IMR-90 (cell line): ENCODE results near the gene MRPL50. TPM values are rescaled to one million over a fixed set of nuclear protein-coding genes. Genes with fewer than 3 reads are reported as not detected.

Experiments
- ATAC-seq: fragments of 200-7000 bp; cut with Tn5 transposase; 2 replicates; pipeline ENCODE4 v1.9.1; 2020; ENCODE audit warnings: low read depth, mild to moderate bottlenecking, moderate library complexity
- BruUV-seq: library from RNA; stranded (reverse); fragments of 400-500 nt; replicated peaks from 2 replicates; lab custom pipeline; 2021; lab: Mats Ljungman, UMichigan
- CTCF ChIA-PET: fragments of 300-600 bp; formaldehyde crosslinking; extraction: SDS; loops from one replicate; lab custom pipeline; 2021; ENCODE audit warnings: antibody characterized with exemption; lab: Yijun Ruan, JAX
- POLR2A ChIA-PET: fragments of 300-600 bp; sonication (Branson Sonifier 250); formaldehyde crosslinking; loops from one replicate; lab custom pipeline; 2022; ENCODE audit warnings: antibody characterized with exemption; ENCODE audit not compliant: unreplicated experiment; lab: Charles Lee
- DNase-seq: peaks from one replicate; pipeline ENCODE4 v3.0.0; 2013
- H2AFZ ChIP-seq: replicated peaks from 2 replicates; pipeline ENCODE3; 2013; ENCODE audit warnings: low read length, mild to moderate bottlenecking; ENCODE audit not compliant: poor library complexity
- H2AK5ac ChIP-seq: 2 replicates; pipeline ENCODE4 v1.6.1; 2013; ENCODE audit warnings: low read depth, low read length, inconsistent platforms
- H2AK9ac ChIP-seq: replicated peaks from 2 replicates; pipeline ENCODE3; 2013; ENCODE audit warnings: mild to moderate bottlenecking, low read depth, low read length, moderate library complexity; ENCODE audit not compliant: poor library complexity
- H2BK120ac ChIP-seq: 2 replicates; pipeline ENCODE4 v1.6.1; 2013; ENCODE audit warnings: low read depth, low read length, inconsistent platforms
- H2BK15ac ChIP-seq: 3 replicates; pipeline ENCODE4 v1.6.1; 2013; ENCODE audit warnings: low read depth, low read length, inconsistent platforms
- H2BK20ac ChIP-seq: 2 replicates; pipeline ENCODE4 v1.6.1; 2013; ENCODE audit warnings: low read depth, mild to moderate bottlenecking, inconsistent platforms, low read length, moderate library complexity
- H2BK5ac ChIP-seq: 2 replicates; pipeline ENCODE4 v1.6.1; 2013; ENCODE audit warnings: mild to moderate bottlenecking, low read depth, low read length, inconsistent platforms; ENCODE audit not compliant: poor library complexity, severe bottlenecking
- H3K14ac ChIP-seq: replicated peaks from 2 replicates; pipeline ENCODE4 v1.6.1; 2013; ENCODE audit warnings: low read depth, low read length, inconsistent platforms
- H3K18ac ChIP-seq: 2 replicates; pipeline ENCODE4 v1.6.1; 2013; ENCODE audit warnings: low read depth, low read length, control low read depth
- H3K23ac ChIP-seq: 2 replicates; pipeline ENCODE4 v1.6.1; 2013; ENCODE audit warnings: low read depth, low read length, inconsistent platforms
- H3K27ac ChIP-seq: 2 replicates; pipeline ENCODE4 v1.5.1; 2013; ENCODE audit warnings: mild to moderate bottlenecking, control low read depth, low read length; ENCODE audit not compliant: insufficient read depth
- H3K27me3 ChIP-seq: 2 replicates; pipeline ENCODE4 v1.6.1; 2013; ENCODE audit warnings: low read length; ENCODE audit not compliant: control insufficient read depth, insufficient read depth
- H3K36me3 ChIP-seq: 2 replicates; pipeline ENCODE4 v1.6.1; 2013; ENCODE audit warnings: low read length, mixed read lengths; ENCODE audit not compliant: control insufficient read depth, insufficient read depth
- H3K4ac ChIP-seq: 2 replicates; pipeline ENCODE4 v1.6.1; 2013; ENCODE audit warnings: low read depth, low read length, inconsistent platforms
- H3K4me1 ChIP-seq: 2 replicates; pipeline ENCODE4 v1.6.1; 2013; ENCODE audit warnings: low read length, mixed read lengths; ENCODE audit not compliant: control insufficient read depth, insufficient read depth
- H3K4me2 ChIP-seq: 2 replicates; pipeline ENCODE4 v1.6.1; 2013; ENCODE audit warnings: low read depth, mild to moderate bottlenecking, control low read depth, low read length, moderate library complexity
- H3K4me3 ChIP-seq: 2 replicates; pipeline ENCODE4 v1.5.1; 2013; ENCODE audit warnings: low read depth, mild to moderate bottlenecking, control low read depth, low read length, moderate library complexity; ENCODE audit not compliant: insufficient read depth
- H3K56ac ChIP-seq: 2 replicates; pipeline ENCODE4 v1.6.1; 2013; ENCODE audit warnings: low read length, inconsistent platforms; ENCODE audit not compliant: insufficient read depth; ENCODE audit errors: extremely low read depth
- H3K79me1 ChIP-seq, 2 experiments: 2 replicates each; pipeline ENCODE4 v1.6.1; 2013; ENCODE audit warnings: low read length in 2 of 2, inconsistent platforms in 1 of 2, low read depth in 1 of 2
- H3K9ac ChIP-seq: 2 replicates; pipeline ENCODE4 v1.6.1; 2013; ENCODE audit warnings: low read depth, low read length, control low read depth
- H3K9me1 ChIP-seq: 2 replicates; pipeline ENCODE4 v1.6.1; 2013; ENCODE audit warnings: low read length, inconsistent platforms; ENCODE audit not compliant: insufficient read depth
- H3K9me3 ChIP-seq: 2 replicates; pipeline ENCODE4 v1.6.1; 2013; ENCODE audit warnings: low read length; ENCODE audit not compliant: control insufficient read depth, insufficient read depth
- H4K20me1 ChIP-seq: 2 replicates; pipeline ENCODE4 v1.6.1; 2013; ENCODE audit warnings: low read length, inconsistent platforms; ENCODE audit not compliant: insufficient read depth
- H4K5ac ChIP-seq: 2 replicates; pipeline ENCODE4 v1.6.1; 2013; ENCODE audit warnings: mild to moderate bottlenecking, low read depth, low read length, control low read depth
- H4K8ac ChIP-seq, 2 experiments: 2 replicates each; pipeline ENCODE4 v1.6.1; 2013; ENCODE audit warnings: low read depth in 2 of 2, low read length in 2 of 2, control low read depth in 1 of 2, inconsistent platforms in 1 of 2
- H4K91ac ChIP-seq: 2 replicates; pipeline ENCODE4 v1.6.1; 2013; ENCODE audit warnings: low read depth, low read length, inconsistent platforms; ENCODE audit not compliant: insufficient read depth
- BHLHE40 ChIP-seq: fragments of 150-350 bp; IDR thresholded peaks from 2 replicates; pipeline ENCODE4 v1.6.1; 2016; ENCODE audit warnings: mild to moderate bottlenecking, low read depth, low read length
- CEBPB ChIP-seq: IDR thresholded peaks from 2 replicates; pipeline ENCODE4 v1.6.1; 2012; ENCODE audit warnings: low read depth, low read length, improper control_type of control experiment
- CHD1 ChIP-seq: IDR thresholded peaks from 2 replicates; pipeline ENCODE4 v1.6.1; 2012; ENCODE audit warnings: low read depth, low read length, improper control_type of control experiment
- CTCF ChIP-seq: conservative IDR thresholded peaks from 2 replicates; pipeline ENCODE4 v1.5.1; 2012; ENCODE audit warnings: mild to moderate bottlenecking, low read depth, low read length, improper control_type of control experiment
- ELK1 ChIP-seq: fragments of 150-350 bp; IDR thresholded peaks from 2 replicates; pipeline ENCODE4 v1.6.1; 2016; ENCODE audit warnings: low read depth, mild to moderate bottlenecking, low read length, moderate library complexity, borderline replicate concordance
- FOS ChIP-seq: fragments of 150-350 bp; IDR thresholded peaks from 2 replicates; pipeline ENCODE4 v1.6.1; 2016; ENCODE audit warnings: low read depth, low read length
- MAFK ChIP-seq: IDR thresholded peaks from 2 replicates; pipeline ENCODE4 v1.6.1; 2012; ENCODE audit warnings: low read depth, low read length, improper control_type of control experiment
- MAZ ChIP-seq: IDR thresholded peaks from 2 replicates; pipeline ENCODE4 v1.6.1; 2012; ENCODE audit warnings: low read depth, mild to moderate bottlenecking, low read length, improper control_type of control experiment, moderate library complexity, borderline replicate concordance
- MXI1 ChIP-seq: IDR thresholded peaks from 2 replicates; pipeline ENCODE4 v1.6.1; 2012; ENCODE audit warnings: low read depth, mild to moderate bottlenecking, low read length, moderate library complexity, borderline replicate concordance
- NFE2L2 ChIP-seq: fragments of 150-350 bp; IDR thresholded peaks from 2 replicates; pipeline ENCODE4 v1.6.1; 2016; ENCODE audit warnings: low read depth, mild to moderate bottlenecking, low read length
- POLR2A ChIP-seq: IDR thresholded peaks from 2 replicates; pipeline ENCODE4 v1.6.1; 2012; ENCODE audit warnings: mild to moderate bottlenecking, low read depth, low read length
- RAD21 ChIP-seq: IDR thresholded peaks from 2 replicates; pipeline ENCODE4 v1.6.1; 2012; ENCODE audit warnings: low read length, improper control_type of control experiment
- RCOR1 ChIP-seq: IDR thresholded peaks from 2 replicates; pipeline ENCODE4 v1.6.1; 2012; ENCODE audit warnings: mild to moderate bottlenecking, low read length, improper control_type of control experiment; ENCODE audit not compliant: insufficient replicate concordance
- RFX5 ChIP-seq: IDR thresholded peaks from 2 replicates; pipeline ENCODE4 v1.8.0; 2012; ENCODE audit warnings: low read depth, mild to moderate bottlenecking, low read length, moderate library complexity
- SMC3 ChIP-seq: fragments of 150-350 bp; IDR thresholded peaks from 2 replicates; pipeline ENCODE4 v1.6.1; 2016; ENCODE audit warnings: low read depth, mild to moderate bottlenecking, antibody characterized with exemption, low read length, moderate library complexity
- USF2 ChIP-seq: fragments of 150-350 bp; IDR thresholded peaks from 2 replicates; pipeline ENCODE4 v1.6.1; 2017; ENCODE audit warnings: mild to moderate bottlenecking, antibody characterized with exemption, low read length, low read depth
- dilution Hi-C: fragments of 300-500 bp; cut with HindIII; formaldehyde crosslinking; loops from one replicate; pipeline ENCODE4 v1.14.3; 2018; ENCODE audit warnings: low sequenced_read_pairs; ENCODE audit not compliant: unreplicated experiment
- in situ Hi-C: fragments of 300-500 bp; cut with MboI; formaldehyde crosslinking; loops from 3 replicates; pipeline ENCODE4 v1.14.3; 2019; ENCODE audit warnings: low sequenced_read_pairs, inconsistent platforms, mixed read lengths
- intact Hi-C: fragments of 100-400 bp; cut with micrococcal nuclease; formaldehyde crosslinking; loops from 2 replicates; pipeline ENCODE4 v1.10.0; 2022
- polyA plus RNA-seq, 3 experiments: library from polyadenylated mRNA; depleted of rRNA; stranded (reverse); fragments of >200 nt; gene quantifications; 2 replicates each; pipeline ENCODE4 v1.2.3, GENCODE V29; 2012; ENCODE audit warnings: low replicate concordance in 1 of 3
- total RNA-seq: library from RNA; depleted of rRNA; stranded (reverse); fragments of >200 nt; gene quantifications from 2 replicates; pipeline ENCODE4 v1.2.3, GENCODE V29; 2012

Gene MRPL50
- total and polyA plus RNA-seq, 2 of the 4 experiments (the other 2 are of a cell fraction): 7.5 to 8.6 TPM

GRCh38 chr9:101380295-101380694 lies 18.1 kb downstream of the MRPL50 start:
- H2AK9ac ChIP-seq: no peak overlapping the region
- POLR2A ChIA-PET: no interaction called here
- no peaks in the 10 kb centered on the region for H3K9me1 ChIP-seq
- H4K8ac ChIP-seq: no peak overlapping the region
- H3K4me2 ChIP-seq: no peak overlapping the region
- intact Hi-C loops (no loop called here), in situ Hi-C loops (no loop called here), dilution Hi-C loops (no loop called here)
- H2AK5ac ChIP-seq: no peak overlapping the region
- peaks cover 3% of the 10 kb centered on the region; the same call in 1 of the 2 replicates for H3K9me3 ChIP-seq
- no peak for TF ChIP-seq ELK1
- no peak for TF ChIP-seq CTCF
- TF ChIP-seq POLR2A: no peak
- no peak for TF ChIP-seq MAZ
- no peak for TF ChIP-seq RFX5
- TF ChIP-seq USF2: no peak
- no peak for TF ChIP-seq MAFK
- TF ChIP-seq SMC3: no peak
- no peak for TF ChIP-seq BHLHE40
- TF ChIP-seq NFE2L2: no peak
- TF ChIP-seq RAD21: no peak
- TF ChIP-seq CHD1: no peak
- no peak for TF ChIP-seq RCOR1
- TF ChIP-seq FOS: no peak
- TF ChIP-seq CEBPB: no peak
- TF ChIP-seq MXI1: no peak
- no peak overlapping the region for H3K18ac ChIP-seq
- no peak overlapping the region for H3K4ac ChIP-seq
- no peaks in the 10 kb centered on the region for H3K27me3 ChIP-seq
- H3K4me1 ChIP-seq: 0 out of 2 replicates have a peak, but pooled peaks cover 2% of the 10 kb centered on the region
- H4K91ac ChIP-seq: no peak overlapping the region
- CTCF ChIA-PET: no interaction called here
- H2BK20ac ChIP-seq: no peak overlapping the region
- no peak overlapping the region for H4K5ac ChIP-seq
- no peaks in the 10 kb centered on the region for H3K79me1 ChIP-seq
- no peak overlapping the region for H3K56ac ChIP-seq
- H4K20me1 ChIP-seq: no peaks in the 10 kb centered on the region
- no peak for ATAC-seq
- no peak overlapping the region for H3K27ac ChIP-seq
- BruUV-seq: no TSS peak
- no peak overlapping the region for H3K14ac ChIP-seq
- DNase-seq: no peak
- no peak overlapping the region for H3K9ac ChIP-seq
- H2AFZ ChIP-seq: no peak overlapping the region
- H2BK120ac ChIP-seq: no peak overlapping the region
- H3K36me3 ChIP-seq: no peaks in the 10 kb centered on the region
- H2BK15ac ChIP-seq: no peak overlapping the region
- no peak overlapping the region for H2BK5ac ChIP-seq
- no peak overlapping the region for H3K23ac ChIP-seq
- no peak overlapping the region for H3K4me3 ChIP-seq
